ENCODE data around the gene HTRA2.
A peak's percentile ranks its signal among the peaks of the same experiment; 100 is the strongest.
"Not testable (repeated sequence)": the region's sequence is repeated elsewhere in the genome, so short reads cannot be mapped to it uniquely, and the experiment has no call there.

The HTRA2 gene

GRCh38 chr2:74546004-74546403, 16.3 kb downstream of the HTRA2 start:
- DNase-seq: no peak

GRCh38 chr2:74548285-74548899, 18.7 kb downstream of the HTRA2 start:
- peak; percentile 41 for DNase-seq

- peak; percentile 22 for DNase-seq
Observed at GRCh38 chr2:74548900-74549826, 19.4 kb downstream of the HTRA2 start.

- no peak for DNase-seq
Observed at GRCh38 chr2:74550231-74550630, 20.5 kb downstream of the HTRA2 start.

- DNase-seq: no peak
Observed at GRCh38 chr2:74551530-74551929, 21.8 kb downstream of the HTRA2 start.

- no peak for DNase-seq
Observed at GRCh38 chr2:74551942-74552913, 22.5 kb downstream of the HTRA2 start.

- no peak for DNase-seq
Observed at GRCh38 chr2:74552914-74553811, 23.4 kb downstream of the HTRA2 start.

- peak; percentile 32 for DNase-seq
Observed at GRCh38 chr2:74553892-74554819, 24.4 kb downstream of the HTRA2 start, which contains the start of the genes DOK1 and LOXL3. Gene DOK1 (plus strand): TSS chr2:74554720. CDS start chr2:74554755, 35 bp downstream. Gene LOXL3 (minus strand): TSS chr2:74553942. CDS start chr2:74552634, 1,308 bp downstream.

GRCh38 chr2:74554820-74555531, 25.2 kb downstream of the HTRA2 start:
- DNase-seq: no peak

GRCh38 chr2:74555610-74556103, 25.9 kb downstream of the HTRA2 start:
- no peak for DNase-seq

GRCh38 chr2:74556159-74556558, 26.4 kb downstream of the HTRA2 start:
- DNase-seq: no peak

- DNase-seq: no peak
Observed at GRCh38 chr2:74556831-74557370, 27.2 kb downstream of the HTRA2 start.

GRCh38 chr2:74558284-74559230, 28.8 kb downstream of the HTRA2 start:
- no peak for DNase-seq

- no peak for DNase-seq
Observed at GRCh38 chr2:74559912-74560311, 30.2 kb downstream of the HTRA2 start.

GRCh38 chr2:74560591-74560990, 30.9 kb downstream of the HTRA2 start:
- DNase-seq: no peak

GRCh38 chr2:74561022-74561421, 31.3 kb downstream of the HTRA2 start:
- not testable (repeated sequence) for DNase-seq

GRCh38 chr2:74562126-74562775, 32.5 kb downstream of the HTRA2 start:
- DNase-seq: no peak

- DNase-seq: no peak
Observed at GRCh38 chr2:74564222-74564621, 34.5 kb downstream of the HTRA2 start.

Measured in NCI-H748 treated with DMSO at 0.1 percent for 48 hours (cell line).